SK-N-MC (cell line): ENCODE results near the gene OLFML2A.

Experiments
- EZH2 ChIP-seq: fragments of 200-600 bp; sonication (generic); IDR thresholded peaks from one replicate; pipeline ENCODE4 v1.6.1; 2017; ENCODE audit warnings: antibody characterized with exemption
- FOXP2 ChIP-seq: optimal IDR thresholded peaks from 2 replicates; pipeline ENCODE3; 2011; ENCODE audit warnings: mild to moderate bottlenecking, moderate library complexity; ENCODE audit not compliant: insufficient read depth; ENCODE audit errors: extremely low read length, control extremely low read depth
- POLR2AphosphoS5 ChIP-seq: IDR thresholded peaks from 2 replicates; pipeline ENCODE4 v1.6.1; 2012; ENCODE audit warnings: mild to moderate bottlenecking, low read depth, low read length, borderline replicate concordance

GRCh38 chr9:124818431-124819281 lies 41.7 kb downstream of the OLFML2A start:
- TF ChIP-seq EZH2 (no peak), POLR2AphosphoS5 (no peak), FOXP2 (no peak)
